ENCODE data around the gene STOX1.
"Not testable (repeated sequence)": the region's sequence is repeated elsewhere in the genome, so short reads cannot be mapped to it uniquely, and the experiment has no call there.

STOX1 gene

GRCh38 chr10:68826764-68827591 lies at the start of gene STOX1:
TSS of gene STOX1 (plus strand) at chr10:68827531. CDS start at chr10:68827624, 93 bp downstream.
- no peak for DNase-seq

- DNase-seq: no peak
These were observed 45.4 kb upstream of the STOX1 start for GRCh38 chr10:68781613-68782574.

- DNase-seq: no peak
These were observed 42.9 kb upstream of the STOX1 start for GRCh38 chr10:68784476-68784875.

GRCh38 chr10:68787813-68788212 lies 39.5 kb upstream of the STOX1 start:
- DNase-seq: no peak

GRCh38 chr10:68790476-68790875 lies 36.9 kb upstream of the STOX1 start:
- DNase-seq: no peak

GRCh38 chr10:68792115-68792514 lies 35.2 kb upstream of the STOX1 start:
- no peak for DNase-seq

- DNase-seq: no peak
These were observed 31.3 kb upstream of the STOX1 start for GRCh38 chr10:68795886-68796532.

- no peak for DNase-seq
These were observed 30.7 kb upstream of the STOX1 start for GRCh38 chr10:68796605-68797004.

- DNase-seq: no peak
These were observed 27.1 kb upstream of the STOX1 start for GRCh38 chr10:68800211-68800610.

- DNase-seq: no peak
These were observed 22.6 kb upstream of the STOX1 start for GRCh38 chr10:68804692-68805091.

- DNase-seq: not testable (repeated sequence)
These were observed 16.5 kb upstream of the STOX1 start for GRCh38 chr10:68810830-68811229.

- DNase-seq: no peak
These were observed 15.9 kb upstream of the STOX1 start for GRCh38 chr10:68811314-68812009.

GRCh38 chr10:68812420-68812819 lies 14.9 kb upstream of the STOX1 start:
- no peak for DNase-seq

- DNase-seq: no peak
These were observed 13.8 kb upstream of the STOX1 start for GRCh38 chr10:68813559-68813958.

GRCh38 chr10:68816796-68817412 lies 10.4 kb upstream of the STOX1 start:
- DNase-seq: no peak

- not testable (repeated sequence) for DNase-seq
These were observed 7.0 kb upstream of the STOX1 start for GRCh38 chr10:68820359-68820758.

- not testable (repeated sequence) for DNase-seq
These were observed 4.7 kb upstream of the STOX1 start for GRCh38 chr10:68822626-68823025.

- not testable (repeated sequence) for DNase-seq
These were observed 245 bp downstream of the STOX1 start for GRCh38 chr10:68827592-68827959.

GRCh38 chr10:68828083-68828601 lies 811 bp downstream of the STOX1 start:
- DNase-seq: not testable (repeated sequence)

- no peak for DNase-seq
These were observed 1.5 kb downstream of the STOX1 start for GRCh38 chr10:68828833-68829232.

- no peak for DNase-seq
These were observed 2.2 kb downstream of the STOX1 start for GRCh38 chr10:68829521-68829920.

GRCh38 chr10:68829952-68830351 lies 2.6 kb downstream of the STOX1 start:
- DNase-seq: no peak
